Spleen (tissue), 11 donors: Measurements from ENCODE around the gene ADRA1B. TPM values are rescaled to one million over a fixed set of nuclear protein-coding genes. Genes with fewer than 3 reads are reported as not detected.
A peak's percentile ranks its signal among the peaks of the same experiment; 100 is the strongest.

Source experiments
- DNase-seq: peaks from one replicate; pipeline ENCODE4 v3.0.0-alpha.2; 2020
- H3K27ac ChIP-seq, 8 donors: fragments of 200-600 bp; sonication (generic) in 7 of 8; 1 replicate in 4 of 8; 2 replicates in 4 of 8; pipeline versions ENCODE4 v1.5.0 to v1.8.0; 2016 to 2021; ENCODE audit warnings: inconsistent platforms in 4 of 8, mild to moderate bottlenecking in 4 of 8, moderate library complexity in 1 of 8
- H3K27me3 ChIP-seq, 7 donors: fragments of 200-600 bp; sonication (generic) in 6 of 7; replicated peaks in 1 of 7; 1 replicate in 4 of 7; 2 replicates in 3 of 7; pipeline versions ENCODE4 v1.5.0 to v1.8.0; 2016 to 2021; ENCODE audit warnings: inconsistent platforms in 3 of 7, mild to moderate bottlenecking in 1 of 7
- H3K36me3 ChIP-seq, 6 donors: fragments of 200-600 bp; sonication (generic) in 5 of 6; 1 replicate in 4 of 6; 2 replicates in 2 of 6; pipeline versions ENCODE4 v1.5.0 to v1.8.0; 2016 to 2021; ENCODE audit warnings: inconsistent platforms in 2 of 6
- H3K4me1 ChIP-seq, 6 donors: fragments of 200-600 bp; sonication (generic) in 5 of 6; 1 replicate in 3 of 6; 2 replicates in 3 of 6; pipeline versions ENCODE4 v1.5.0 to v1.8.0; 2016 to 2021; ENCODE audit warnings: inconsistent platforms in 3 of 6
- H3K4me3 ChIP-seq, 8 donors: fragments of 200-600 bp; sonication (generic) in 7 of 8; 1 replicate in 4 of 8; 2 replicates in 4 of 8; pipeline versions ENCODE4 v1.5.0 to v1.8.0; 2016 to 2021; ENCODE audit warnings: inconsistent platforms in 4 of 8, mild to moderate bottlenecking in 4 of 8, moderate library complexity in 2 of 8
- H3K9me3 ChIP-seq, 8 donors: fragments of 200-600 bp; sonication (generic) in 7 of 8; 1 replicate in 4 of 8; 2 replicates in 4 of 8; pipeline versions ENCODE4 v1.5.0 to v1.8.0; 2016 to 2021; ENCODE audit warnings: inconsistent platforms in 4 of 8
- POLR2A ChIP-seq, 3 donors: fragments of 450-650 bp; IDR thresholded peaks; one replicate each; pipeline ENCODE4 v1.5.1; 2017; ENCODE audit warnings: antibody characterized with exemption in 3 of 3, mild to moderate bottlenecking in 1 of 3
- POLR2AphosphoS5 ChIP-seq, 3 donors: sonication (generic); formaldehyde crosslinking; IDR thresholded peaks; one replicate each; pipeline ENCODE4 v1.5.1; 2017; ENCODE audit warnings: antibody characterized with exemption in 3 of 3
- WGBS, 5 donors: extraction: QIAGEN DNeasy Blood & Tissue Kit in 3 of 5; methylation state at CpG; one replicate each; pipeline versions ENCODE4 v1.1.5 to v1.1.7; 2013 to 2018; 5-methylcytosine and 5-hydroxymethylcytosine counted together
- intact Hi-C: fragments of 100-400 bp; cut with DNase I; formaldehyde crosslinking; loops from one replicate; pipeline ENCODE4 v1.15.0; 2023; ENCODE audit warnings: low total_unique reads
- polyA plus RNA-seq, 3 donors: library from polyadenylated mRNA; stranded (reverse); fragments of 200-250 nt; gene quantifications; one replicate each; pipeline ENCODE4 v1.2.1, GENCODE V29; 2013
- total RNA-seq, 7 donors: library from RNA; depleted of rRNA in 3 of 7; stranded (reverse); fragments of >200 nt in 3 of 7; fragmentation: NEBNext Ultra II Directional in 4 of 7; extraction: Animal tissue kit (Norgen Biotek cat#: 25700) in 4 of 7; gene quantifications; one replicate each; pipeline versions ENCODE4 v1.1.0 to v1.2.1, GENCODE V29; 2016 to 2021
- TF ChIP-seq, protein P1 (sequence below), 11 experiments: fragments of 200-600 bp in 7 of 11; fragments of 450-650 bp in 4 of 11; sonication (generic) in 4 of 11; IDR thresholded peaks in 8 of 11; conservative IDR thresholded peaks in 3 of 11; 1 replicate in 7 of 11; 2 replicates in 4 of 11; pipeline versions ENCODE4 v1.4.0 to v1.8.0; 2016 to 2021; ENCODE audit warnings: antibody characterized with exemption in 11 of 11, inconsistent platforms in 4 of 11, mild to moderate bottlenecking in 1 of 11
- donor health status: healthy with polysubstance abuse.
- donor health status: DM: no; HTN: no; CAD: no; lungs with moderate emphysema.
- donor health status: DM: no; HTN: no; CAD: no.
- donor health status: Bipolar disorder and iron deficiency.
- donor health status: healthy.
- donor health status: DM: no; HTN: no; CAD: no.
- donor health status: DM: yes; HTN: yes; CAD: no.

Gene ADRA1B
- total and polyA plus RNA-seq, 10 donors = 0.65 to 39.6 (median 11.7) TPM

DNA sequence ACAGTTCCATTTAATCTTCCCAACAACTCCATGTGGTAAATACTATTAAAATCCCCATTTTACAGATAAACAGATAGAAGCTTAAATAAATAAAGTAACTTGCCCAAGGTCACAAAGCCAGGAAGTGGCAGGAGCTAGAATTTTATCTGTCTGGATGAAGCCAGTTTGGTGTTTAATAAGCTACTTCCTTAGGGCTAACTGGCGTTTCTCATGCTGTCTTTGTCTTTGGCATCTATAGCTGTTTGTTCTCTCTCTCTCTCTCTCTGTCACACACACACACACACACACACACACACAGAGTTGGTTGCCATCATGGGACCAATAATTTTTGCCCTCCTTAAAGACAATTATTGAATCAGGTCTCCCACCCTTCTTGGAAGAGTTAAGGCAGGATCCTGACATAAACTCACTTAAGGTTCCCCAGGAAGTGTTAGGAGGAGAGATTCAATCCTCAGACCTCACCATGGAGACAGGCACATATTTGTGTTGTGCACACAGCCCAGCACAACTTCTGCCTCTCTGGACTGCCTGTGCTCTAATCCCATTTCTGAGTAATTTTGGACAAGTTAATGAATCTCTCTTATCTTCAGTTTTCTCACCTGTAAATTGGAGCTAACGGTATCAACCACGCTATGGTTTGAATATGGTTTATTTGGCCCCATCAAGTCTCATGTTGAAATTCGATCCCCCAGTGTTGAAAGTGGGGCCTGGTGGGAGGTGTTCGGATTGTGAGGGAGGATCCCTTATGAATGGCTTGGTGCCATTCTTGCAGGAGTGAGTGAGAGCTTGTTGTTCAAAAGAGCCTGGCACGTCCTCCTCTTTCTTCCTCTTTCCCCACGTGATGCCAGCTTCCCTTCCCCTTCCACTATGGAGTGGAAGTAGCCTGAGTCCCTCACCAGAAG lies 8.3 kb upstream of the ADRA1B start:
- TF ChIP-seq POLR2A (IDR thresholded peaks at IDR 0.05) (no peak), POLR2AphosphoS5 (IDR thresholded peaks at IDR 0.05) (no peak)
- TF ChIP-seq, protein P1, sequence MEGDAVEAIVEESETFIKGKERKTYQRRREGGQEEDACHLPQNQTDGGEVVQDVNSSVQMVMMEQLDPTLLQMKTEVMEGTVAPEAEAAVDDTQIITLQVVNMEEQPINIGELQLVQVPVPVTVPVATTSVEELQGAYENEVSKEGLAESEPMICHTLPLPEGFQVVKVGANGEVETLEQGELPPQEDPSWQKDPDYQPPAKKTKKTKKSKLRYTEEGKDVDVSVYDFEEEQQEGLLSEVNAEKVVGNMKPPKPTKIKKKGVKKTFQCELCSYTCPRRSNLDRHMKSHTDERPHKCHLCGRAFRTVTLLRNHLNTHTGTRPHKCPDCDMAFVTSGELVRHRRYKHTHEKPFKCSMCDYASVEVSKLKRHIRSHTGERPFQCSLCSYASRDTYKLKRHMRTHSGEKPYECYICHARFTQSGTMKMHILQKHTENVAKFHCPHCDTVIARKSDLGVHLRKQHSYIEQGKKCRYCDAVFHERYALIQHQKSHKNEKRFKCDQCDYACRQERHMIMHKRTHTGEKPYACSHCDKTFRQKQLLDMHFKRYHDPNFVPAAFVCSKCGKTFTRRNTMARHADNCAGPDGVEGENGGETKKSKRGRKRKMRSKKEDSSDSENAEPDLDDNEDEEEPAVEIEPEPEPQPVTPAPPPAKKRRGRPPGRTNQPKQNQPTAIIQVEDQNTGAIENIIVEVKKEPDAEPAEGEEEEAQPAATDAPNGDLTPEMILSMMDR (IDR thresholded peaks at IDR 0.05 in 8 of 11, conservative IDR thresholded peaks at IDR 0.05 in 3 of 11) = no peak
- H3K9me3 ChIP-seq = no peaks in the 10 kb centered on the region
- peak overlapping the region in 2 of 8 donors; percentile 5 to 15 for H3K27ac ChIP-seq
- DNase-seq = no peak
- peaks cover 0 to 25% (median 0%) of the 10 kb centered on the region in 6 donors for H3K4me1 ChIP-seq
- no peaks in the 10 kb centered on the region for H3K36me3 ChIP-seq
- intact Hi-C loops = no loop called here
- WGBS, 5 donors = 51 to 66% (median 62%) methylated on average over 7 of the region's 7 CpGs
- H3K27me3 ChIP-seq = peaks cover 0 to 3% (median 0%) of the 10 kb centered on the region in 7 donors
- H3K4me3 ChIP-seq = no peak overlapping the region

DNA sequence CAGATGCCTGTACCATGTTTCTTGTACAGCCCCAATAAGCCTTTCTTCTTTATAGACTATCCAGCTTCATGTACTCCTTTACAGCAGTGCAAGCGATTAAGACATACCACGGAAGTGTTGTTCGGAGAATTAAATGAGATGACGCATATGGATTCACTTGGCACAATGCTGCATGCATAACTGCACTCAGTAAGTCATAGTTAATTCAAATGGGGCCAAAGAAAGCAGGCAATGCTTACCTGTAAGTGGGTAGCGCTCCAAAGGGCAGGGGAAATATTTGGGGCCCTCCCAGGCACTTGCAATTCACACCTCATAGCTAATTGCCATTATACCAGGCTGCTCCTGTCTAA lies 7.7 kb upstream of the ADRA1B start:
- H3K4me1 ChIP-seq = peaks cover 0 to 32% (median 0%) of the 10 kb centered on the region in 6 donors
- intact Hi-C loops = no loop called here
- no peaks in the 10 kb centered on the region for H3K9me3 ChIP-seq
- 72 to 82% (median 73%) methylated on average over 5 of the region's 5 CpGs for WGBS, 5 donors
- H3K4me3 ChIP-seq = no peak overlapping the region
- DNase-seq = no peak
- peaks cover 0 to 6% (median 0%) of the 10 kb centered on the region in 7 donors for H3K27me3 ChIP-seq
- TF ChIP-seq POLR2AphosphoS5 (IDR thresholded peaks at IDR 0.05) = no peak
- TF ChIP-seq POLR2A (IDR thresholded peaks at IDR 0.05) = no peak
- TF ChIP-seq, protein P1 (IDR thresholded peaks at IDR 0.05 in 8 of 11, conservative IDR thresholded peaks at IDR 0.05 in 3 of 11) = no peak
- H3K36me3 ChIP-seq = no peaks in the 10 kb centered on the region
- H3K27ac ChIP-seq = peak overlapping the region in 3 of 8 donors; percentile 5 to 15 (median 14)

DNA sequence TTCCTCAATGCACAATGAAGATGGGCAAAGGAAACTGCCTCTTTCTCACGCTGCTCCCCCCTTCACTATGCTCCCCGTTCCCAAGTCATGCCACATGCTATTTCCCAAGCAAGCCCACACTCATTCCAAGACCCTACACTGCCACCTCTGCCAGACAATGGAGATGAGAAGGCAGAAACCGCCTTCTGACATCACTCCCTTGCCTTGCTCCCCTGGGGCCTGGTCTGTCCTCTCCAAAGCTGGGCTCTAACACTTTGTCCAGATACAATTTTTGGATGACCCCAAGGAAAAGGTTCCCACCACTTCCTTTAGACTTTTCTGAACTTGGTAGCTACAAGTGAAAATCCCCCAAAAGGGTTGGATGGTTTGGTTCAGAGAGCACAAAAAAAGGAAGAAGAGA lies 7.2 kb upstream of the ADRA1B start:
- 73 to 88% (median 77%) methylated on average over 3 of the region's 3 CpGs for WGBS, 5 donors
- Histone ChIP-seq H3K9me3 (no peaks in the 10 kb centered on the region), H3K27me3 (peaks cover 0 to 11% (median 0%) of the 10 kb centered on the region in 7 donors), H3K4me1 (peaks cover 0 to 33% (median 0%) of the 10 kb centered on the region in 6 donors), H3K4me3 (no peak overlapping the region), H3K27ac (peak overlapping the region in 1 of 8 donors; percentile 14), H3K36me3 (no peaks in the 10 kb centered on the region)
- intact Hi-C loops = no loop called here
- DNase-seq = no peak
- no peak for TF ChIP-seq POLR2A (IDR thresholded peaks at IDR 0.05)
- TF ChIP-seq, protein P1 (IDR thresholded peaks at IDR 0.05 in 8 of 11, conservative IDR thresholded peaks at IDR 0.05 in 3 of 11) = no peak
- no peak for TF ChIP-seq POLR2AphosphoS5 (IDR thresholded peaks at IDR 0.05)

DNA sequence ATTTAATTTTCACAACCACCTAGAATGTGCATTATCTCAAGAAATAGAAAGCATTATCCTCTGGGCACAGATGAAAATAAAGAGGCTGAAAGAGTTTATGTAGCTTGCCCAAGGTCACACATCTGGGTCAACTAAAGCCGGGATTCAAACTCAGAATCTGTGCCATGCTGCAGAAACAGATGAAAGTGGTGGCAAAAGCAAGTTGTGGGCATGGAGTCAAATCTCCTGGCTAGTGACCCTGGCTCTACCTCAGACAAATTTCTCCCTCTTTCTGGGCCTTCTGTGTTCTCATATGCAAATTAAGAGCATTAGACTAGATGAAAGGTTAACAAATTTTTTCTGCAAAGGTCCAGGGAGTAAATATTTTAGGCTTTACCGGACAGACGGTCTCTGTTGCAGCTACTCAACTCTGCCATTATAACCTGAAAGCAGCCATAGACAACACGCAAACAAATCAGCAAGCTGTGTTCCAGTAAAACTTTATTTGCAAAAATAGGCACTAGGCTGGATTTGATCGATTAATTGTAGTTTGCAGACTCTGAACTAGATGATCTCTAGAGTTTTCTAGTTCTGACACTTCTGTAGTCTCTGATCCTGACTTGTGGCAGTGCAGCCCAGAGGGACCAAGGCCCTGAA lies 6.0 kb upstream of the ADRA1B start:
- Histone ChIP-seq H3K27me3 (peaks cover 0 to 18% (median 0%) of the 10 kb centered on the region in 7 donors), H3K9me3 (no peaks in the 10 kb centered on the region), H3K36me3 (no peaks in the 10 kb centered on the region), H3K4me1 (peaks cover 0 to 33% (median 0%) of the 10 kb centered on the region in 6 donors), H3K27ac (no peak overlapping the region), H3K4me3 (no peak overlapping the region)
- TF ChIP-seq, protein P1 (IDR thresholded peaks at IDR 0.05 in 8 of 11, conservative IDR thresholded peaks at IDR 0.05 in 3 of 11) = no peak
- no peak for TF ChIP-seq POLR2AphosphoS5 (IDR thresholded peaks at IDR 0.05)
- no peak for TF ChIP-seq POLR2A (IDR thresholded peaks at IDR 0.05)
- no peak for DNase-seq
- WGBS, 5 donors = 86 to 92% (median 91%) methylated on average over 5 of the region's 5 CpGs
- intact Hi-C loops = loop anchor here (10.0 kb wide), 1 partner anchor 466 kb away; no protein-coding TSS in a partner anchor
